ENCODE measurements around the gene FAM186B.

FAM186B gene

DNA sequence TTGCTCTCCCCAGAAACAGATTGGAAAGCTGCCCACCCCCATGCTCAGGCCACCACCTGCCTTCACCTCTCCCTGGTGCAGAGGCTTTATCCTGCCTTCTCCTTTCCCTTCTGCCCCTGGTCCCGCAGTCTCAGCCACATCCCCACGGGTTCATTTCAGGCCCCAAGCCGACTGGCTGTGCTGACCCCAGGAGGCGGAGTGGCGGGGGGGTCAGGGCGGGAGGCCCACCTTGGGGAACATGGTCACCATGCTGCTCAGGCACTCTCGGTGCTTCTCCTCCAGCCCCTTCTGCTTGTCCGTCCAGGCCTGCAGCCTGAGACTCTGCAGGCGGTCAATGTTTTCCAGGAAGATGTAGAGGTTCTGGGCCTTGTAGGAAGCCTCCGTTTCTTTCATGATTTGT lies 6.9 kb downstream of the FAM186B start:
- TF ChIP-seq, protein P1, sequence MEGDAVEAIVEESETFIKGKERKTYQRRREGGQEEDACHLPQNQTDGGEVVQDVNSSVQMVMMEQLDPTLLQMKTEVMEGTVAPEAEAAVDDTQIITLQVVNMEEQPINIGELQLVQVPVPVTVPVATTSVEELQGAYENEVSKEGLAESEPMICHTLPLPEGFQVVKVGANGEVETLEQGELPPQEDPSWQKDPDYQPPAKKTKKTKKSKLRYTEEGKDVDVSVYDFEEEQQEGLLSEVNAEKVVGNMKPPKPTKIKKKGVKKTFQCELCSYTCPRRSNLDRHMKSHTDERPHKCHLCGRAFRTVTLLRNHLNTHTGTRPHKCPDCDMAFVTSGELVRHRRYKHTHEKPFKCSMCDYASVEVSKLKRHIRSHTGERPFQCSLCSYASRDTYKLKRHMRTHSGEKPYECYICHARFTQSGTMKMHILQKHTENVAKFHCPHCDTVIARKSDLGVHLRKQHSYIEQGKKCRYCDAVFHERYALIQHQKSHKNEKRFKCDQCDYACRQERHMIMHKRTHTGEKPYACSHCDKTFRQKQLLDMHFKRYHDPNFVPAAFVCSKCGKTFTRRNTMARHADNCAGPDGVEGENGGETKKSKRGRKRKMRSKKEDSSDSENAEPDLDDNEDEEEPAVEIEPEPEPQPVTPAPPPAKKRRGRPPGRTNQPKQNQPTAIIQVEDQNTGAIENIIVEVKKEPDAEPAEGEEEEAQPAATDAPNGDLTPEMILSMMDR (IDR thresholded peaks at IDR 0.05; ENCODE audit: low read depth, low read length): no peak
- H3K4me3 ChIP-seq (ENCODE audit: low read depth, low read length): no peak overlapping the region
- DNase-seq (ENCODE audit: low read depth, low spot score): no peak
- in situ Hi-C loops (cut with HindIII; ENCODE audit: low sequenced_read_pairs): no loop called here

DNA sequence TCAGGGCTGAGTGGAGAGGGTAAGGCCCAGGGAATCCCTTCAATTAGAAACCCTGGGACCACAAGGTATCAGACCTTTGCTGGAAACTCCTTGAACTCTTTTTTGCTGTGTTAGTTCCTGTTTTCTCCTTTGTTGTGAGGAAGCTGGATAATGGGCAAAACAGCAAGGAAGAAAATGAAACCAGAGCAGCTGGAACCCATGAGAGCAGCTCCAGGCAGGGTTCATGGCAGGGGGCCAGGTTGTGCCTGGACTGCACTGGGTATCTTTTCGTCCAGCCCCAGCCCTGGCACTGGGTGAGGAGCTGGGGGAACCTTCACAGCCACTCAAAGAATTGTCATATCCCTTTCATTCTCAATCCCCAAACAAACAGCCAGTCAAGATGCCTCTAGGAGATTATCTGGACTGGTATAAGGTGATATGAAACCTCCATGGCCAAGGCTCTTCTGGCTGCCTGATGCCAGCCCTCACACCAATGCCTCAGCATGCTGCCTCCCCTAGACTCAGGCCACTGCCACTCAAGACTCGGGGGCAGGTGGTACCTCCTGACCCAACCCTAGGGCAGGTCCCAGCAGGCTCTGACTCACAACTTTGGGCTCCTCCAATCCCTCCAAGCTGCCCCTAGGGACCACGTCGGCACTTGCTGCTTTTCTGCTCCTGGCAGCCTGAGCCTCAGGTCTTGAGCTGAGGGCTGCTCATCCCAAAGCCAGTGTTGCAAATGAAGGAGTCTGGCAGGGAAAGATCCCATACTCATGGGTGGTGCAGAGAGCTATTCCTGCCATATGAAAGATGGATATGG lies 16.5 kb downstream of the FAM186B start:
- TF ChIP-seq, protein P1 (IDR thresholded peaks at IDR 0.05; ENCODE audit: low read depth, low read length): no peak
- in situ Hi-C loops (cut with HindIII; ENCODE audit: low sequenced_read_pairs): no loop called here
- no peak for DNase-seq (ENCODE audit: low read depth, low spot score)
- no peak overlapping the region for H3K4me3 ChIP-seq (ENCODE audit: low read depth, low read length)

DNA sequence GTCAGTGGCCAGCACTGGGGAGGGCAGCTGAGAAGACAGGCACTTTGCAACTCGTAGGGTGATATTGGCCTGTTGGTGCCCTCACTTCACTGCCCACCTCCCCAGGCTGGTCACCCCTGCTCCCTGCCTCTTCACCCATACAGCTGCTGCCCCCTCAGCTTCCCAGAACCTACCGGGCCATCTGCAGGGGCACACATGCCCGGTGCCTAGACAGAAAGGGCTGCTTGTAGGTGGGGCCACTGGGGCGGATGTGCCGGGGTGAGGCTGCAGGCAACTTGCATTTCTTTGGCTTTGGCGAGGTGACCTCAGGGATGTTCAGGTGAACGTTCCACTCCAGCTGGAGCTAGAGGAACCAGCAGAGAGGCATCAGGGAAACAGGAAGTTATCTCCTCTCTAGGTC lies 17.2 kb downstream of the FAM186B start:
- DNase-seq (ENCODE audit: low read depth, low spot score): no peak
- H3K4me3 ChIP-seq (ENCODE audit: low read depth, low read length): no peak overlapping the region
- TF ChIP-seq, protein P1 (IDR thresholded peaks at IDR 0.05; ENCODE audit: low read depth, low read length): no peak
- in situ Hi-C loops (cut with HindIII; ENCODE audit: low sequenced_read_pairs): no loop called here

DNA sequence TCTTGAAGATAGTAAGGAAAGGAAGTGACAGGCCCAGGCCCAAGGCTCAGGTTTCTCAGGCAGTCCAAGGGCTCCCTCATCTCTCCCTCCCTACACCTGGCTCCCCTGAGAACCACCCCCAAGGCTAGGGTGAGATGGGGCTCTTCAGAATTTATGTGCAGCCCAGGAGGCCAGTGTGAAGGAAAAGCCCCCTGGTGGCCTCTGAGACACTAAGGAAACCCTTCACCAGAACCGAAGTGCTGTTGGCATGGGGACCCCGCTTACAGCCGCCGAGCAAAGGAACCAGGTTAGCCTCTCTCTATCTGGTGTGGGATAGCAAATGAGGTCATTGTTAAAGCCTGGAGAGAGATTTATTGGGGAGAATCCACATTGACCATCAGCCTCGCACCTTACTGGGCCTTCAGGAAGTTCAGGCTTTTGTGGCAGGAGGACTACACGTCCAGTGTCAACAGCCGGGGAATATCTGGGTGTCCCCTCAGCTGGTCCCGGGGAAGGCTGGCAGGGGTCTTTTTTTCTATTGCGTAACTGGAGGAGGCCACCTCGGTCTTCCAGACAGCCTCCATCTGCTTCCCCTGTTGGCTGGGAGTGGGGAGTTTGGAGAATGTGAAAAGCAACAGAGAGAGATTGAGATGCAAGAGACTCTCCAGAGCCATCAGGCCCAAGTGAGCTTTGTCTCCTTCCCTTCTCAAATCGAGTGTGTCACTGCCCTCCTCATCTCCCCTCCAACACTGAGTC lies 18.1 kb downstream of the FAM186B start:
- DNase-seq (ENCODE audit: low read depth, low spot score): no peak

DNA sequence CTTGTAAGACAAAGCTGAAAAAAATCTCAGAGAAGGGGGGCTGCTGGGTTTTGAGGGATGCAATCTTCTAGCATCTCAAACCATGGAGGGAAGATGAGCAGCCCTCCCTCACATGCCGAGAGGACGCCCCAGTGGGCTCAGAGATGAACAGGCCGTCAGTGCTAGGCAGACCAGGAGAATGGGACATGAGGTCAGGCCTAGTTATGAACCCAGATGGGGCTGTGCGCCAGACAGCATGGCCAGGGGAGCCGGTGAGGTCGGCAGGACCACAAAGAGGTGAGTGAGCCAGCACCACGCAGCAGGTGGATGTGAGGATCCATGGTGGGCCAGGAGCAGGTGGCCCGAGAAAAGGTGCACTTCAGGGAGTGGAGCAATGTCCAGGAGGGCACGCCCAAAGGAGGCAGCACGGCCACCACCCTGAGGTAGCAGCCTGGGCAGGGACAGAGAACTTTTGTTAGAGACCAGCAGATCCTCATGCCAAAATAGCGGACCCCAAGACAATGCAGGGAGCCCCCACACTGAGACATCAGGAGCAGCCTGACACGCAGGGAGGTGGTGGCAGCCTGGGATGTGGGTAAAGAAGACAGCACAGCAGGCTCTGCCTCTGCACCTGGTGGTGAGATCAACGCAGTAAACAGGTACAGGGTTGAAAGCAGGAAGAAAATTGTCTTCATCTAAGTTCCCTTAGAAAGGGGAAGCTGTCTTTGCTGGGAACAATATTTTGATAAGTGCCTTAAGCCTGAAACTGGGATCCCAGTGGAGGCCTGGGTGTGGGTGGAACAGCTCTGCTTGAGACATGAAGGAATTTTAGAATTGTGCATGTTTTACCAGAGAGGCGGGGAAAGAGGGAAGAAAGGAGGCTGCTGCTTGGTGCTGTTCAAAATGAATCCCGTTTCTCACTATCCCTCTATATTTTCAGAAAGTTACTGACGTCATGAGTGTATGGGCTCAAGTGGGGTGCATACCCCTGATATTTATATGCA lies 19.7 kb downstream of the FAM186B start:
- in situ Hi-C loops (cut with HindIII; ENCODE audit: low sequenced_read_pairs): no loop called here
- no peak overlapping the region for H3K4me3 ChIP-seq (ENCODE audit: low read depth, low read length)
- DNase-seq (ENCODE audit: low read depth, low spot score): no peak
- TF ChIP-seq, protein P1 (IDR thresholded peaks at IDR 0.05; ENCODE audit: low read depth, low read length): no peak

More for the DNA sequence above, 18.1 kb downstream of the FAM186B start:
- no peak overlapping the region for H3K4me3 ChIP-seq (ENCODE audit: low read depth, low read length)
- TF ChIP-seq, protein P1 (IDR thresholded peaks at IDR 0.05; ENCODE audit: low read depth, low read length): no peak
- in situ Hi-C loops (cut with HindIII; ENCODE audit: low sequenced_read_pairs): no loop called here

DNA sequence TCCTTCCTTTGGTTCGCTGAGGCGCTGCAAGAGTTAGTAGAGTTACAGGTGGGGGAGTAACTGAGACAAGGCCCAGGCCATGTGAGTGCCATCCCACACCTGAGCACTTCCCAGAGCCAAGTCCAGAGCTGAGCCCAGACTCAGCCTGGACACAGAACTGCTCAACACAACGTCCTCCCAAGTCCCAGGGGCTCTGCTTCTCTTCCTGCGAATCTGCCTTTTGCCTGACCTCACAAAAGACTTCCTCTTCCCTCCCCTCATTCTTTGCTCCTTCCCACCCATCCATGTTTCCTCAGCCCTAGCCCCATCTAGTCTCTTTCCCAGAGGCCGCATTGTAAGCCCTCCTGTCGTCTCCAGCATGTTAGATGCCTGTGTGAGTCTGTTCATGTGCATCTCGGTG lies 20.8 kb downstream of the FAM186B start:
- in situ Hi-C loops (cut with HindIII; ENCODE audit: low sequenced_read_pairs): no loop called here
- DNase-seq (ENCODE audit: low read depth, low spot score): no peak
- no peak overlapping the region for H3K4me3 ChIP-seq (ENCODE audit: low read depth, low read length)
- TF ChIP-seq, protein P1 (IDR thresholded peaks at IDR 0.05; ENCODE audit: low read depth, low read length): no peak
